ENCODE measurements around the gene PROK1. TPM values are rescaled to one million over a fixed set of nuclear protein-coding genes. Genes with fewer than 3 reads are reported as not detected.

Gene PROK1
- total and polyA plus RNA-seq, 2 of the 13 experiments (the other 11 are each of a cell fraction or from before 2014, with no cell fraction given): 0.07 TPM; not detected in 1

GRCh38 chr1:110403805-110404204, 47.1 kb upstream of the PROK1 start (continued):
- no peak for TF ChIP-seq ZUFSP (CRISPR knock-in tag; IDR thresholded peaks at IDR 0.05; ENCODE audit: borderline replicate concordance)
- TF ChIP-seq, protein P1, sequence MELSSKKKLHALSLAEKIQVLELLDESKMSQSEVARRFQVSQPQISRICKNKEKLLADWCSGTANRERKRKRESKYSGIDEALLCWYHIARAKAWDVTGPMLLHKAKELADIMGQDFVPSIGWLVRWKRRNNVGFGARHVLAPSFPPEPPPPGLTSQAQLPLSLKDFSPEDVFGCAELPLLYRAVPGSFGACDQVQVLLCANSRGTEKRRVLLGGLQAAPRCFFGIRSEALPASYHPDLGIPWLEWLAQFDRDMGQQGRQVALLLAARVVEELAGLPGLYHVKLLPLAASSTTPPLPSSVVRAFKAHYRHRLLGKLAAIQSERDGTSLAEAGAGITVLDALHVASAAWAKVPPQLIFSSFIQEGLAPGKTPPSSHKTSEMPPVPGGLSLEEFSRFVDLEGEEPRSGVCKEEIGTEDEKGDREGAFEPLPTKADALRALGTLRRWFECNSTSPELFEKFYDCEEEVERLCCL (CRISPR knock-in tag; IDR thresholded peaks at IDR 0.05; ENCODE audit: borderline replicate concordance): no peak
- TF ChIP-seq, protein P2, sequence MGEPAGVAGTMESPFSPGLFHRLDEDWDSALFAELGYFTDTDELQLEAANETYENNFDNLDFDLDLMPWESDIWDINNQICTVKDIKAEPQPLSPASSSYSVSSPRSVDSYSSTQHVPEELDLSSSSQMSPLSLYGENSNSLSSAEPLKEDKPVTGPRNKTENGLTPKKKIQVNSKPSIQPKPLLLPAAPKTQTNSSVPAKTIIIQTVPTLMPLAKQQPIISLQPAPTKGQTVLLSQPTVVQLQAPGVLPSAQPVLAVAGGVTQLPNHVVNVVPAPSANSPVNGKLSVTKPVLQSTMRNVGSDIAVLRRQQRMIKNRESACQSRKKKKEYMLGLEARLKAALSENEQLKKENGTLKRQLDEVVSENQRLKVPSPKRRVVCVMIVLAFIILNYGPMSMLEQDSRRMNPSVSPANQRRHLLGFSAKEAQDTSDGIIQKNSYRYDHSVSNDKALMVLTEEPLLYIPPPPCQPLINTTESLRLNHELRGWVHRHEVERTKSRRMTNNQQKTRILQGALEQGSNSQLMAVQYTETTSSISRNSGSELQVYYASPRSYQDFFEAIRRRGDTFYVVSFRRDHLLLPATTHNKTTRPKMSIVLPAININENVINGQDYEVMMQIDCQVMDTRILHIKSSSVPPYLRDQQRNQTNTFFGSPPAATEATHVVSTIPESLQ (CRISPR knock-in tag; conservative IDR thresholded peaks at IDR 0.05): no peak
- no peak for TF ChIP-seq NR3C1 (CRISPR knock-in tag; IDR thresholded peaks at IDR 0.05)
- no peak for TF ChIP-seq NCOA2 (CRISPR knock-in tag; IDR thresholded peaks at IDR 0.05)
- TF ChIP-seq ZNF530 (CRISPR knock-in tag; IDR thresholded peaks at IDR 0.05; ENCODE audit: low read depth): no peak

DNA sequence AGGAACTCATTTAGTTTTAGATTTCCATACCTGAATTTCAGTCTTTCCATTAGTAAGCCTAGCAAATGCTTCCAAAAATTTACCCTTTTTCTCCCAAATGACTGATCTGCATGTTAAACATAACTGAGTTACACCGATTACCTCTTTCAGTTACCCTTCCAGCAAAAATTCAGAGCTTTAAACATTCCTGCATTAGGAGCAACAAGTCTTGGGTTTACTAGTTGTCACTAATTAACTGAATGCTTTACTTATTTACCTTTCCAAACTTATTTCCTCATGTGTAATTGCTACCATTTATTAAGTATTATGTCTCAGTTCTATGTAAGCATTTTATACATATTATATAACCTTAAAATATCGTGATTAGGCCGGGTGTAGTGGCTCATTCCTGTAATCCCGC, 46.5 kb upstream of the PROK1 start:
- in situ Hi-C loops (cut with HindIII; ENCODE audit: extremely low pct_ligation_motif_present, low pct_unique_long_range_greater_than_20kb): no loop called here
- FAIRE-seq (no peak), ATAC-seq (no peak), DNase-seq (ENCODE audit: low spot score) (no peak)
- H3K4me1 ChIP-seq (ENCODE audit: insufficient read depth, low read length): peaks cover 24% of the 10 kb centered on the region
- H2AFZ ChIP-seq (ENCODE audit: low read length): no peak overlapping the region
- peaks cover 21% of the 10 kb centered on the region for H3K79me2 ChIP-seq (ENCODE audit: insufficient read depth, low read length)
- POLR2A ChIA-PET: interaction anchor here (1.3 kb wide), 1 partner anchor 10 kb away, joined by 3 read pairs; no protein-coding TSS in a partner anchor
- H3K9ac ChIP-seq (ENCODE audit: insufficient read depth, low read depth, low read length): no peak overlapping the region
- WGBS (ENCODE audit: low lambda C conversion rate): 97% methylated on average over 4 of the region's 4 CpGs
- no peak overlapping the region for H3K4me2 ChIP-seq (ENCODE audit: low read depth, low read length)
- H3K27ac ChIP-seq (ENCODE audit: extremely low read length, insufficient read depth, low read length): no peak overlapping the region
- H3K27me3 ChIP-seq (ENCODE audit: control insufficient read depth in 1 of 2, insufficient read depth in 2 of 2, low read length in 2 of 2): no peaks in the 10 kb centered on the region; a peak in 1 of 5 replicates
- intact Hi-C loops (cut with micrococcal nuclease; ENCODE audit: unreplicated experiment): no loop called here
- H4K20me1 ChIP-seq (ENCODE audit: insufficient read depth, low read length): no peaks in the 10 kb centered on the region
- no peaks in the 10 kb centered on the region for H3K9me3 ChIP-seq (ENCODE audit: low read length)
- H3K36me3 ChIP-seq (replicated peaks in 1 of 2; ENCODE audit: control insufficient read depth in 1 of 2, insufficient read depth in 2 of 2, low read length in 2 of 2): peaks cover 6 to 41% of the 10 kb centered on the region in 2 experiments; a peak in 4 of 5 replicates
- CTCF ChIA-PET (ENCODE audit: low intra/inter-chr PET ratio, low total read pairs): no interaction called here
- H3K4me3 ChIP-seq (replicated peaks in 1 of 3; ENCODE audit: insufficient read depth in 1 of 3, low read depth in 2 of 3, low read length in 3 of 3): no peak overlapping the region
- no TSS peak for BruUV-seq (replicated peaks)
- TF ChIP-seq ZNF597 (CRISPR knock-in tag; IDR thresholded peaks at IDR 0.05) (no peak), ZNF282 (IDR thresholded peaks at IDR 0.05; ENCODE audit: partially characterized antibody) (no peak), STAG1 (CRISPR knock-in tag; IDR thresholded peaks at IDR 0.05) (no peak), NCOA5 (CRISPR knock-in tag; IDR thresholded peaks at IDR 0.05) (no peak), NR2C2 (CRISPR knock-in tag; IDR thresholded peaks at IDR 0.05; ENCODE audit: borderline replicate concordance) (no peak), ATAD3A (CRISPR knock-in tag; IDR thresholded peaks at IDR 0.05) (no peak), SIX1 (CRISPR knock-in tag; IDR thresholded peaks at IDR 0.05; ENCODE audit: borderline replicate concordance) (no peak), ETV5 (CRISPR knock-in tag; IDR thresholded peaks at IDR 0.05; ENCODE audit: borderline replicate concordance) (no peak), ZNF30 (CRISPR knock-in tag; IDR thresholded peaks at IDR 0.05) (no peak), NR2F6 (IDR thresholded peaks at IDR 0.05) (no peak), NR2F6 (CRISPR knock-in tag; IDR thresholded peaks at IDR 0.05) (no peak), ZNF33B (CRISPR knock-in tag; IDR thresholded peaks at IDR 0.05) (no peak), NCOA2 (CRISPR knock-in tag; IDR thresholded peaks at IDR 0.05) (no peak)
- TF ChIP-seq, protein P3, sequence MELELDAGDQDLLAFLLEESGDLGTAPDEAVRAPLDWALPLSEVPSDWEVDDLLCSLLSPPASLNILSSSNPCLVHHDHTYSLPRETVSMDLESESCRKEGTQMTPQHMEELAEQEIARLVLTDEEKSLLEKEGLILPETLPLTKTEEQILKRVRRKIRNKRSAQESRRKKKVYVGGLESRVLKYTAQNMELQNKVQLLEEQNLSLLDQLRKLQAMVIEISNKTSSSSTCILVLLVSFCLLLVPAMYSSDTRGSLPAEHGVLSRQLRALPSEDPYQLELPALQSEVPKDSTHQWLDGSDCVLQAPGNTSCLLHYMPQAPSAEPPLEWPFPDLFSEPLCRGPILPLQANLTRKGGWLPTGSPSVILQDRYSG (CRISPR knock-in tag; IDR thresholded peaks at IDR 0.05): no peak
